UCSD-AML1 (cell line): ENCODE data around the gene VPS25.
A peak's percentile ranks its signal among the peaks of the same experiment; 100 is the strongest.
"Not testable (repeated sequence)": the region's sequence is repeated elsewhere in the genome, so short reads cannot be mapped to it uniquely, and the experiment has no call there.

ENCODE experiments used
- DNase-seq: peaks from one replicate; lab custom pipeline; 2025; ENCODE audit not compliant: unreplicated experiment; lab: John Stamatoyannopoulos, UW

VPS25 gene

GRCh38 chr17:42768006-42768405, 5.2 kb upstream of the VPS25 start:
- not testable (repeated sequence) for DNase-seq

GRCh38 chr17:42769964-42770363, 3.3 kb upstream of the VPS25 start:
- not testable (repeated sequence) for DNase-seq

GRCh38 chr17:42772945-42773289, 332 bp upstream of the VPS25 start:
- DNase-seq = no peak

- DNase-seq = no peak
These were observed 957 bp downstream of the VPS25 start for GRCh38 chr17:42774066-42774745.

- DNase-seq = peak; percentile 68
These were observed 2.4 kb downstream of the VPS25 start for GRCh38 chr17:42775534-42776098.

GRCh38 chr17:42778570-42778969, 5.3 kb downstream of the VPS25 start:
- DNase-seq = no peak

GRCh38 chr17:42779304-42779935, 6.2 kb downstream of the VPS25 start:
- DNase-seq = no peak

- DNase-seq = no peak
These were observed 6.9 kb downstream of the VPS25 start, which contains the start of gene WNK4 for GRCh38 chr17:42779936-42780850. WNK4 (plus strand) TSS chr17:42780610; CDS start chr17:42780699, 89 bp downstream.

- no peak for DNase-seq
These were observed 7.8 kb downstream of the VPS25 start for GRCh38 chr17:42780851-42781638.

GRCh38 chr17:42781639-42782165, 8.5 kb downstream of the VPS25 start:
- DNase-seq = no peak

- DNase-seq = no peak
These were observed 9.2 kb downstream of the VPS25 start for GRCh38 chr17:42782166-42783061.

GRCh38 chr17:42783062-42783790, 10.0 kb downstream of the VPS25 start:
- no peak for DNase-seq

GRCh38 chr17:42783791-42784138, 10.5 kb downstream of the VPS25 start:
- DNase-seq = no peak

GRCh38 chr17:42784409-42784808, 11.2 kb downstream of the VPS25 start:
- no peak for DNase-seq

- no peak for DNase-seq
These were observed 11.8 kb downstream of the VPS25 start for GRCh38 chr17:42784811-42785592.

GRCh38 chr17:42787266-42787665, 14.0 kb downstream of the VPS25 start:
- DNase-seq = no peak

- DNase-seq = no peak
These were observed 18.7 kb downstream of the VPS25 start for GRCh38 chr17:42791948-42792347.

- no peak for DNase-seq
These were observed 19.3 kb downstream of the VPS25 start for GRCh38 chr17:42792545-42792944.
